HG03460 (cell line): ENCODE data around the gene KNDC1.
"Not testable (repeated sequence)": the region's sequence is repeated elsewhere in the genome, so short reads cannot be mapped to it uniquely, and the experiment has no call there.

Experiments used
- ATAC-seq: cut with Tn5 transposase; IDR thresholded peaks from one replicate; pipeline ENCODE4 v1.9.1; 2021; ENCODE audit not compliant: unreplicated experiment

The KNDC1 gene

GRCh38 chr10:133218891-133219290, 58.9 kb downstream of the KNDC1 start:
- no peak for ATAC-seq

- ATAC-seq = no peak
These were observed 59.8 kb downstream of the KNDC1 start for GRCh38 chr10:133219782-133220181.

- no peak for ATAC-seq
These were observed 61.3 kb downstream of the KNDC1 start for GRCh38 chr10:133221331-133221730.

GRCh38 chr10:133221756-133222155, 61.7 kb downstream of the KNDC1 start:
- not testable (repeated sequence) for ATAC-seq

- no peak for ATAC-seq
These were observed 64.1 kb downstream of the KNDC1 start for GRCh38 chr10:133224076-133224475.

- ATAC-seq = no peak
These were observed 64.8 kb downstream of the KNDC1 start for GRCh38 chr10:133224756-133225372.

- ATAC-seq = no peak
These were observed 65.7 kb downstream of the KNDC1 start for GRCh38 chr10:133225707-133226191.

- no peak for ATAC-seq
These were observed 66.3 kb downstream of the KNDC1 start for GRCh38 chr10:133226251-133226808.

- ATAC-seq = no peak
These were observed 67.2 kb downstream of the KNDC1 start for GRCh38 chr10:133227256-133227655.

- no peak for ATAC-seq
These were observed 69.4 kb downstream of the KNDC1 start for GRCh38 chr10:133229265-133230043.

- no peak for ATAC-seq
These were observed 70.0 kb downstream of the KNDC1 start, which contains the start of gene UTF1 for GRCh38 chr10:133230044-133230361. UTF1 (plus strand) TSS chr10:133230217; CDS start chr10:133230289, 72 bp downstream.

- ATAC-seq = no peak
These were observed 70.6 kb downstream of the KNDC1 start for GRCh38 chr10:133230387-133231195.

GRCh38 chr10:133231244-133231945, 71.4 kb downstream of the KNDC1 start:
- ATAC-seq = no peak

GRCh38 chr10:133231946-133232574, 72.0 kb downstream of the KNDC1 start:
- no peak for ATAC-seq

- not testable (repeated sequence) for ATAC-seq
These were observed 74.8 kb downstream of the KNDC1 start for GRCh38 chr10:133234796-133235195.

- ATAC-seq = no peak
These were observed 75.3 kb downstream of the KNDC1 start for GRCh38 chr10:133235265-133235855.

- ATAC-seq = no peak
These were observed 75.9 kb downstream of the KNDC1 start for GRCh38 chr10:133235932-133236331.

- ATAC-seq = no peak
These were observed 76.6 kb downstream of the KNDC1 start for GRCh38 chr10:133236401-133237240.

GRCh38 chr10:133237241-133237587, 77.2 kb downstream of the KNDC1 start:
- no peak for ATAC-seq
